GM12878 (cell line): Measurements from ENCODE around the gene TRIM3. TPM values are rescaled to one million over a fixed set of nuclear protein-coding genes. Genes with fewer than 3 reads are reported as not detected.

Source experiments
- ATF3 ChIP-seq: IDR thresholded peaks from 2 replicates; pipeline ENCODE4 v1.6.1; 2011; ENCODE audit warnings: low read depth, mild to moderate bottlenecking, low read length, moderate library complexity, borderline replicate concordance; ENCODE audit errors: extremely low read depth
- ATF7 ChIP-seq: fragments of 450-650 bp; IDR thresholded peaks from 2 replicates; pipeline ENCODE4 v1.6.1; 2016; ENCODE audit warnings: low read depth, mild to moderate bottlenecking
- BMI1 ChIP-seq: fragments of 450-650 bp; IDR thresholded peaks from 2 replicates; pipeline ENCODE4 v1.6.1; 2016; ENCODE audit warnings: mild to moderate bottlenecking, moderate library complexity, borderline replicate concordance
- BRCA1 ChIP-seq: IDR thresholded peaks from 2 replicates; pipeline ENCODE4 v1.6.1; 2011; ENCODE audit warnings: low read depth, low read length, improper control_type of control experiment
- FOXK2 ChIP-seq: fragments of 450-650 bp; IDR thresholded peaks from 2 replicates; pipeline ENCODE4 v1.6.1; 2017; ENCODE audit warnings: mild to moderate bottlenecking, moderate library complexity
- HDAC6 ChIP-seq: fragments of 200-600 bp; sonication (generic); IDR thresholded peaks from one replicate; pipeline ENCODE4 v1.8.0; 2017; ENCODE audit warnings: antibody characterized with exemption; ENCODE audit not compliant: unreplicated experiment
- LARP7 ChIP-seq: fragments of 450-650 bp; IDR thresholded peaks from 2 replicates; pipeline ENCODE4 v1.6.1; 2017; ENCODE audit warnings: mild to moderate bottlenecking
- RB1 ChIP-seq: fragments of 450-650 bp; formaldehyde crosslinking; IDR thresholded peaks from 2 replicates; pipeline ENCODE4 v1.6.1; 2017; ENCODE audit warnings: mild to moderate bottlenecking, borderline replicate concordance
- RFX5 ChIP-seq: IDR thresholded peaks from 2 replicates; pipeline ENCODE4 v1.6.1; 2011; ENCODE audit warnings: low read depth, low read length, improper control_type of control experiment
- SMARCA5 ChIP-seq: fragments of 450-650 bp; IDR thresholded peaks from 2 replicates; pipeline ENCODE4 v1.6.1; 2017; ENCODE audit warnings: mild to moderate bottlenecking
- TCF3 ChIP-seq: IDR thresholded peaks from 2 replicates; pipeline ENCODE4 v1.6.1; 2012; ENCODE audit warnings: low read depth, mild to moderate bottlenecking, low read length, borderline replicate concordance; ENCODE audit not compliant: insufficient read depth
- TCF7 ChIP-seq: IDR thresholded peaks from 2 replicates; pipeline ENCODE4 v1.6.1; 2014; ENCODE audit warnings: antibody characterized with exemption, borderline replicate concordance
- YY1 ChIP-seq: IDR thresholded peaks from 2 replicates; pipeline ENCODE4 v1.6.1; 2011; ENCODE audit warnings: low read depth, mild to moderate bottlenecking, low read length
- ZBTB40 ChIP-seq: fragments of 450-650 bp; IDR thresholded peaks from 2 replicates; pipeline ENCODE4 v1.6.1; 2016; ENCODE audit warnings: mild to moderate bottlenecking, moderate library complexity, borderline replicate concordance
- ZNF274 ChIP-seq: IDR thresholded peaks from one replicate; pipeline ENCODE4 v1.8.0; 2011; ENCODE audit not compliant: insufficient read length, insufficient read depth
- ZNF622 ChIP-seq: fragments of 450-650 bp; IDR thresholded peaks from 2 replicates; pipeline ENCODE4 v1.6.1; 2017; ENCODE audit warnings: mild to moderate bottlenecking, inconsistent platforms
- ZSCAN29 ChIP-seq: fragments of 450-650 bp; IDR thresholded peaks from 2 replicates; pipeline ENCODE4 v1.6.1; 2017; ENCODE audit warnings: mild to moderate bottlenecking, moderate library complexity
- polyA plus RNA-seq, 11 experiments: library from polyadenylated mRNA; depleted of rRNA in 4 of 11; unstranded in 6 of 11; stranded (reverse) in 5 of 11; fragments of >200 nt; fragmentation: Nextera tagmentation in 4 of 11; fragmentation: Illumina TruSeq in 1 of 11; extraction: Ambion mirVana in 4 of 11; extraction: Trizol in 1 of 11; gene quantifications; 1 replicate in 1 of 11; 2 replicates in 10 of 11; pipeline versions ENCODE4 v1.2.1 to v1.2.3, GENCODE V29; 2011 to 2016; ENCODE audit warnings: inconsistent platforms in 2 of 11, missing spikeins in 2 of 11, low read depth in 1 of 11
- total RNA-seq, 4 experiments: library from RNA; depleted of rRNA in 3 of 4; stranded (reverse); fragments of >200 nt in 3 of 4; fragmentation: Illumina TruSeq in 1 of 4; extraction: Trizol in 1 of 4; gene quantifications; 2 replicates each; pipeline versions ENCODE4 v1.2.1 to v1.2.3, GENCODE V29; 2013 to 2021
- TF ChIP-seq, protein P1 (sequence below): fragments of 150-350 bp; IDR thresholded peaks from 2 replicates; pipeline ENCODE4 v1.6.1; 2016; ENCODE audit warnings: low read depth, low read length
- TF ChIP-seq, protein P2 (sequence below): fragments of 450-650 bp; IDR thresholded peaks from 2 replicates; pipeline ENCODE4 v1.6.1; 2018; ENCODE audit warnings: borderline replicate concordance, mild to moderate bottlenecking; ENCODE audit not compliant: partially characterized antibody

Gene TRIM3
- total and polyA plus RNA-seq, 10 of the 15 experiments (the other 5 are each of a cell fraction or from before 2014, with no cell fraction given), result 0.34 to 11.8 (median 4.8) TPM

GRCh38 chr11:6473451-6474412 lies at the start of gene TRIM3 (continued):
- TF ChIP-seq RB1, result no peak
- no peak for TF ChIP-seq TCF3
- no peak for TF ChIP-seq BMI1
- TF ChIP-seq RFX5, result no peak
- no peak for TF ChIP-seq ZNF274
- TF ChIP-seq FOXK2, result no peak
- TF ChIP-seq, protein P1, sequence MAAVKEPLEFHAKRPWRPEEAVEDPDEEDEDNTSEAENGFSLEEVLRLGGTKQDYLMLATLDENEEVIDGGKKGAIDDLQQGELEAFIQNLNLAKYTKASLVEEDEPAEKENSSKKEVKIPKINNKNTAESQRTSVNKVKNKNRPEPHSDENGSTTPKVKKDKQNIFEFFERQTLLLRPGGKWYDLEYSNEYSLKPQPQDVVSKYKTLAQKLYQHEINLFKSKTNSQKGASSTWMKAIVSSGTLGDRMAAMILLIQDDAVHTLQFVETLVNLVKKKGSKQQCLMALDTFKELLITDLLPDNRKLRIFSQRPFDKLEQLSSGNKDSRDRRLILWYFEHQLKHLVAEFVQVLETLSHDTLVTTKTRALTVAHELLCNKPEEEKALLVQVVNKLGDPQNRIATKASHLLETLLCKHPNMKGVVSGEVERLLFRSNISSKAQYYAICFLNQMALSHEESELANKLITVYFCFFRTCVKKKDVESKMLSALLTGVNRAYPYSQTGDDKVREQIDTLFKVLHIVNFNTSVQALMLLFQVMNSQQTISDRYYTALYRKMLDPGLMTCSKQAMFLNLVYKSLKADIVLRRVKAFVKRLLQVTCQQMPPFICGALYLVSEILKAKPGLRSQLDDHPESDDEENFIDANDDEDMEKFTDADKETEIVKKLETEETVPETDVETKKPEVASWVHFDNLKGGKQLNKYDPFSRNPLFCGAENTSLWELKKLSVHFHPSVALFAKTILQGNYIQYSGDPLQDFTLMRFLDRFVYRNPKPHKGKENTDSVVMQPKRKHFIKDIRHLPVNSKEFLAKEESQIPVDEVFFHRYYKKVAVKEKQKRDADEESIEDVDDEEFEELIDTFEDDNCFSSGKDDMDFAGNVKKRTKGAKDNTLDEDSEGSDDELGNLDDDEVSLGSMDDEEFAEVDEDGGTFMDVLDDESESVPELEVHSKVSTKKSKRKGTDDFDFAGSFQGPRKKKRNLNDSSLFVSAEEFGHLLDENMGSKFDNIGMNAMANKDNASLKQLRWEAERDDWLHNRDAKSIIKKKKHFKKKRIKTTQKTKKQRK, result no peak
- TF ChIP-seq YY1, result no peak
- no peak for TF ChIP-seq TCF7
- TF ChIP-seq, protein P2, sequence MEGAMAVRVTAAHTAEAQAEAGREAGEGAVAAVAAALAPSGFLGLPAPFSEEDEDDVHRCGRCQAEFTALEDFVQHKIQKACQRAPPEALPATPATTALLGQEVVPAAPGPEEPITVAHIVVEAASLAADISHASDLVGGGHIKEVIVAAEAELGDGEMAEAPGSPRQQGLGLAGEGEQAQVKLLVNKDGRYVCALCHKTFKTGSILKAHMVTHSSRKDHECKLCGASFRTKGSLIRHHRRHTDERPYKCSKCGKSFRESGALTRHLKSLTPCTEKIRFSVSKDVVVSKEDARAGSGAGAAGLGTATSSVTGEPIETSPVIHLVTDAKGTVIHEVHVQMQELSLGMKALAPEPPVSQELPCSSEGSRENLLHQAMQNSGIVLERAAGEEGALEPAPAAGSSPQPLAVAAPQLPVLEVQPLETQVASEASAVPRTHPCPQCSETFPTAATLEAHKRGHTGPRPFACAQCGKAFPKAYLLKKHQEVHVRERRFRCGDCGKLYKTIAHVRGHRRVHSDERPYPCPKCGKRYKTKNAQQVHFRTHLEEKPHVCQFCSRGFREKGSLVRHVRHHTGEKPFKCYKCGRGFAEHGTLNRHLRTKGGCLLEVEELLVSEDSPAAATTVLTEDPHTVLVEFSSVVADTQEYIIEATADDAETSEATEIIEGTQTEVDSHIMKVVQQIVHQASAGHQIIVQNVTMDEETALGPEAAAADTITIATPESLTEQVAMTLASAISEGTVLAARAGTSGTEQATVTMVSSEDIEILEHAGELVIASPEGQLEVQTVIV, result no peak
- peak; percentile 45; the same call in 1 of the 2 replicates for TF ChIP-seq LARP7
- no peak for TF ChIP-seq BRCA1
- TF ChIP-seq ZNF622, result no peak
- TF ChIP-seq ATF3, result no peak
- TF ChIP-seq SMARCA5, result 0 out of 2 replicates have a peak, but pooled peaks have one; percentile 29
- no peak for TF ChIP-seq ZSCAN29
- no peak for TF ChIP-seq ATF7
- TF ChIP-seq ZBTB40, result no peak
- TF ChIP-seq HDAC6, result no peak
